Fibroblast of mammary gland (primary cell): ENCODE data around the gene GAN.
"Not testable (repeated sequence)": the region's sequence is repeated elsewhere in the genome, so short reads cannot be mapped to it uniquely, and the experiment has no call there.

Experiments
- DNase-seq: peaks from one replicate; pipeline ENCODE4 v3.0.0-alpha.2; 2010; ENCODE audit warnings: low read depth
- H3K4me3 ChIP-seq: 2 replicates; pipeline ENCODE4 v1.5.1; 2011; ENCODE audit warnings: low read depth, mild to moderate bottlenecking, low read length, moderate library complexity; ENCODE audit not compliant: control insufficient read depth
- TF ChIP-seq, protein P1 (sequence below): conservative IDR thresholded peaks from 2 replicates; pipeline ENCODE4 v1.5.1; 2011; ENCODE audit warnings: low read depth, low read length, inconsistent platforms; ENCODE audit not compliant: control insufficient read depth, insufficient read depth

Gene GAN

DNA sequence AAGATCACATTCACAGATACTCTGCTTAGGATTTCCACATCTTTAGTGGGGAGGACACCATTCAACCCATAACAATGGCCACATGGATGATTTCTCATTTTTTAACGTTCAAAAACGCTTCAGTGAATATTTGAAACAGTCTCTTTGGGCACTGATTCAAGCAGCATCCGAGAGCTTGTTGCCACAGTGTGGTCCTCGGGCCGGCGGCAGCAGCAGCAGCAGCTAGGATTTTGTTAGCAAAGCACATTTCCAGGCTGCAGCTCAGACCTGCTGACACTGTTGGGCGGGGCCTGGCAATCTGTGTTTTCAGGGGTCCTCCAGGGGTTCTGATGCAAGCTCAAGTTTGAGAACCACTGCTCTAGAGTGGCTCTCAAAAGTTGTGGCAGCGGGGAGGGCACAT lies 102.0 kb downstream of the GAN start:
- TF ChIP-seq, protein P1, sequence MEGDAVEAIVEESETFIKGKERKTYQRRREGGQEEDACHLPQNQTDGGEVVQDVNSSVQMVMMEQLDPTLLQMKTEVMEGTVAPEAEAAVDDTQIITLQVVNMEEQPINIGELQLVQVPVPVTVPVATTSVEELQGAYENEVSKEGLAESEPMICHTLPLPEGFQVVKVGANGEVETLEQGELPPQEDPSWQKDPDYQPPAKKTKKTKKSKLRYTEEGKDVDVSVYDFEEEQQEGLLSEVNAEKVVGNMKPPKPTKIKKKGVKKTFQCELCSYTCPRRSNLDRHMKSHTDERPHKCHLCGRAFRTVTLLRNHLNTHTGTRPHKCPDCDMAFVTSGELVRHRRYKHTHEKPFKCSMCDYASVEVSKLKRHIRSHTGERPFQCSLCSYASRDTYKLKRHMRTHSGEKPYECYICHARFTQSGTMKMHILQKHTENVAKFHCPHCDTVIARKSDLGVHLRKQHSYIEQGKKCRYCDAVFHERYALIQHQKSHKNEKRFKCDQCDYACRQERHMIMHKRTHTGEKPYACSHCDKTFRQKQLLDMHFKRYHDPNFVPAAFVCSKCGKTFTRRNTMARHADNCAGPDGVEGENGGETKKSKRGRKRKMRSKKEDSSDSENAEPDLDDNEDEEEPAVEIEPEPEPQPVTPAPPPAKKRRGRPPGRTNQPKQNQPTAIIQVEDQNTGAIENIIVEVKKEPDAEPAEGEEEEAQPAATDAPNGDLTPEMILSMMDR: no peak
- DNase-seq: no peak
- no peak overlapping the region for H3K4me3 ChIP-seq

GRCh38 chr16:81417210-81417609 lies 102.4 kb downstream of the GAN start:
- DNase-seq: no peak
- H3K4me3 ChIP-seq: no peak overlapping the region
- TF ChIP-seq, protein P1: no peak

- TF ChIP-seq, protein P1: no peak
- DNase-seq: no peak
- no peak overlapping the region for H3K4me3 ChIP-seq
Measured at GRCh38 chr16:81419806-81420205, 105.0 kb downstream of the GAN start.

- DNase-seq: no peak
- H3K4me3 ChIP-seq: no peak overlapping the region
- TF ChIP-seq, protein P1: no peak
Measured at GRCh38 chr16:81421126-81421525, 106.4 kb downstream of the GAN start.

DNA sequence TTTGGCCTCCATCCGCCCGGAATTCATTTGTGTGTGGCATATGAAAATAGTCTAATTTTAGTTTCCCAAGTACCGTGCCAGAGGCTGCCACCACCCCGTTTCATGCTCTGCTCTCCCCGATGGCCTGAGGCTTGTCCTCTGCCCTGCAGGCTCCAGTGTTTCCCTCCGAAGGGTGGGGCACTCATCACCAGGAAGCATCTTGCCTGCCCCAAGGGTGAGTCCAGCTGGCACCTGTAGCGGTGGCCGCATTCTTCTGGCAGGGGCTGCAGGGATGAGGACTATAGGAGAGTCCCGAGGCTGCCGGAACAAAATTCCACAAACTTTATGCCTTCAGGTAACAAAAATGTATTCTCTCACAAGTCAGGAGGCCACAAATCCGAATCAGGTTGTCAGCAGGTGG lies 106.8 kb downstream of the GAN start:
- no peak for DNase-seq
- TF ChIP-seq, protein P1: no peak
- H3K4me3 ChIP-seq: no peak overlapping the region

GRCh38 chr16:81422153-81422552 lies 107.4 kb downstream of the GAN start:
- H3K4me3 ChIP-seq, DNase-seq: not testable (repeated sequence)

- no peak for DNase-seq
- H3K4me3 ChIP-seq: no peak overlapping the region
- TF ChIP-seq, protein P1: no peak
Measured at GRCh38 chr16:81424771-81425170, 110.0 kb downstream of the GAN start.

DNA sequence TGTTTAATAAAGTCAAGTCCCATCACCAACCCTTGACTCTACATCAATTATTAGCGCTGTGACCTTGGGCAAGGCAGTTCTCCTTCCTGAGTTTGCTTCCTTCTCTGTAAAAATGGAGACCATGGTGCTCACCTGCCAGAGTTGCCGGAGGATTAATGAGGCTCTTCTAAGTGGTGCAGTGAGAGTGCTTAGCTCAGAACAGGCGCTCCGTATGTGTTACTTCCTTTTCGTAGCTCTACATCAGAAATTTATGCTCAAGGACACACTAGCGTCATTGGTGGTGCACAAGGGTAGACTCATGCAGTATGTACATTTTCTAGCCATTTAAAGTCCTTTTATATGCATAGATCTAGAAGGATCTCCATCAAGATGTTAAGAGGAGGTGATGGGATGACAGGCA lies 112.5 kb downstream of the GAN start:
- DNase-seq: no peak
- TF ChIP-seq, protein P1: no peak
- no peak overlapping the region for H3K4me3 ChIP-seq
